HG02840 (cell line): Measurements from ENCODE around the gene CHPF2.
A peak's percentile ranks its signal among the peaks of the same experiment; 100 is the strongest.

Source experiments
- ATAC-seq: cut with Tn5 transposase; IDR thresholded peaks from one replicate; pipeline ENCODE4 v1.9.1; 2021; ENCODE audit warnings: mild to moderate bottlenecking, moderate library complexity, moderate number of reproducible peaks; ENCODE audit not compliant: unreplicated experiment, low FRiP score

CHPF2 gene, protein sequence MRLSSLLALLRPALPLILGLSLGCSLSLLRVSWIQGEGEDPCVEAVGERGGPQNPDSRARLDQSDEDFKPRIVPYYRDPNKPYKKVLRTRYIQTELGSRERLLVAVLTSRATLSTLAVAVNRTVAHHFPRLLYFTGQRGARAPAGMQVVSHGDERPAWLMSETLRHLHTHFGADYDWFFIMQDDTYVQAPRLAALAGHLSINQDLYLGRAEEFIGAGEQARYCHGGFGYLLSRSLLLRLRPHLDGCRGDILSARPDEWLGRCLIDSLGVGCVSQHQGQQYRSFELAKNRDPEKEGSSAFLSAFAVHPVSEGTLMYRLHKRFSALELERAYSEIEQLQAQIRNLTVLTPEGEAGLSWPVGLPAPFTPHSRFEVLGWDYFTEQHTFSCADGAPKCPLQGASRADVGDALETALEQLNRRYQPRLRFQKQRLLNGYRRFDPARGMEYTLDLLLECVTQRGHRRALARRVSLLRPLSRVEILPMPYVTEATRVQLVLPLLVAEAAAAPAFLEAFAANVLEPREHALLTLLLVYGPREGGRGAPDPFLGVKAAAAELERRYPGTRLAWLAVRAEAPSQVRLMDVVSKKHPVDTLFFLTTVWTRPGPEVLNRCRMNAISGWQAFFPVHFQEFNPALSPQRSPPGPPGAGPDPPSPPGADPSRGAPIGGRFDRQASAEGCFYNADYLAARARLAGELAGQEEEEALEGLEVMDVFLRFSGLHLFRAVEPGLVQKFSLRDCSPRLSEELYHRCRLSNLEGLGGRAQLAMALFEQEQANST

DNA sequence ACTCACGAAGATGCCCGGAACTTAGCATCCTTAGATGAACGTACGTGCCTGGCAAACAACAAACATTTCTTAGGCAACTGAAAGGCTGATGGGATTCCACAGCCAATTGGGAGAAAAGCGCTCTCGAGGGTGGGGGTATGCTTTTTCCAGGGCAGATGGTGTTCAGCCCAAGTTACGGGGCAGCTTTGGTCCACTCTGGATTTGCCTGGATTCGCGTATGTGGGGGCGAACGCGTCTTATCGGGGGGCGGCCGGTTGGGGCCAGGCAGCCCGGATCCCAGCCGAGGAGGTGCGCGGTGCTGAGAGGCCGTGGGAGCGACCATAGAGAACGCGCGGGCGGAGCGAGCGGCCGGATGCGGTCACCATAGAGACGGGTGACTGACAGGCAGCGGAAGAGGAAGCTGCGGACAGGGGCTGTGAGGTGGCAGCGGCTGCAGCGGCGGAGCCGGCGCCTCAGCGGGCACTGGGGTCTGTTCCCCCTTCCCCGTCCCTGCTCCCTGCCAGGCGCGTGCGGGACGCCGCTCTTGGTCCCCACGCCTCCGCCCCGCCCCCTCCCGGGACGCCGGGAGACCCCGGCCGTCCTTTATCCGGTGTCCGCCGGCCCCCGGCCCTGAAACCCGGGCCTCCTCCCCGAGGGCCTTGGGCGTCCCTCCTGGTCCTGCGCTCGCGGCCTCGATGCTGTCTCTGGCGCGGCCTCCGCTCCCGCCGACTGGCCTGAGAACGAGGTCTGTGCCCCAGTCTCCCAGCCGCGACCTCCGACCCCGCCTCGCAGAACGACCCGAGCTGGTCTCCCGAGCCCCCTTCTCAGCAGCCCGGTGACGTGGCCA, at the start of gene CHPF2:
TSS of gene CHPF2 (plus strand) at position 393 of the 826 bp plus-strand sequence. CDS start 1,529 bp downstream, outside the sequence.
- peak; percentile 96 for ATAC-seq

DNA sequence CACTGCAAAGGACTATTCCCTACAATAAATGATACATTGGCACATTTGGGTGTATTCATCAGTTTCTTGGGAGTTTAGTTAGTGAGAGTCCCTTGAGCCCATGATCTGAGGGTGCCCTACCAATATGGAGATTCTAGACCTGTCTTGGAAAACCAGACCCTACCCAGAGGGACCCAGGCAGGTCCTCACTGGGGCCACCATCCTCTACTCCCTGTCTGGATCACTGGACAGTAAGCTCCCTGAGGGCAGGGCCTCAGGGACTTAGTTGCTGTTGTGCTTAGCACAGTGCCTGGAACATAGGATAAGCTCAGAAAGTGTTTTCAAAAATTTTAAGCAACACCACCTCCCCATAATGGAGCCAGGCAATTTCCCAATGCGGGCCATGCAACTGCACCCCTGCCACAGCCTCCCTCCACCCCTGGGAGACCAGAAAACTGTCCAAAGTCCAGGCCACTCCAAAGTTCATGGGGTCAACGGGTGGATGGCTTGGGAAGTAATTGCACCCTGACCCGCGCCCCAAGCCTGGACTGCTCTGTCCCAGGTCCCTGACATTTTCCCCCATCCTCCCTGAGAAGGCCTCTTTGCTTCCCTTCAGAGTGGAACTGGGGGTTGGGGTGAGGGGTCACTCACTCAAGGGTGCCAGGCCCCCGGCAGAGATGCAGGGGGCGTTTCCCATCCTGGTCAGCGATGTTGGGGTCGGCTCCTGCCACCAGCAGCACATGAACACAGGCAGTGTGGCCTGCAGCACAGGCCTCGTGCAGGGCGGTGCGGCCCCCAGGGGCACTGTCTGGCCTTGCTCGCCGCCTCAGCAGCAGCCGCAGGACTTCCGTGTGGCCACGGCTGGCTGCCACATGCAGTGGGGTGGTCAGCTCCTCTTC, 46.3 kb upstream of the CHPF2 start:
- ATAC-seq = no peak

DNA sequence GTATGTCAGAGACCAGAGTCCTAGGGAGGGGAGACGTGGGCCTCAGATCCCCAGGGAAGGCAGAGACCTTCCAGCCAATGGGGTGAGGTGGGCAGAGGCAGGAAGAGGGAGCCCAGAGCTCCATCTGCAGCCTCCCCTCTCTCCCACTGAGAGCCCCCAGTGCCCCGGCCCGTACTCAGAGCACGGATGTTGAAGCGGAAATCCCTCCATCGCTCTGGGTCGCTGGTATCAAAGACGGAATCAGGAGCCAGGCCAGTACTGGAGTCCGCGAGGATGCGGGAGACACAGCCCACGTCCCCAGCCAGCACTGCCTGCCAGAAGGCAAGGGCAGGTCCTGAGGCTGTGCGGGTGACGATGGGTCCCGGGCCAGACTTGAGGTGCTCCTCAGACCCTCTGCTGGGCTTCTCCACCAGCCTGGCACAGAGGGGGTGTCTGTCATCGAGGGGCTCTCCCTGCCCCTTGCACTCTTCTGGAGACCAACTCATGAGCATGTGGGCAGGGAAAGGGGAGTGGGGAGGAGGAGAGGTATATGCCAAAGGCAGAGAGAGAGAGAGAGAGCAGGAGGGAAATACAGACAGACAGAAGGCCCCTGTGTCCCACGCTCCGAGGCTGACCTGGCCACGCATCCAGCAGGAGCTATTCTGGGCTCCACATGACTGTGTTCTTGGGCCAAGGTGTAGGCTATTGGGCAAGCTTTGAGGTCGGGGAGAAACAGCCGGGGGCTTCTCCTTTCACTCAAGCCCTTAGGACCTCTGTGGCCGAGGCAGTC, 45.5 kb upstream of the CHPF2 start, which contains the start of gene ASB10:
TSS of gene ASB10 (minus strand) at position 611 of the 769 bp plus-strand sequence. CDS start at position 491, 120 bp downstream.
- no peak for ATAC-seq

DNA sequence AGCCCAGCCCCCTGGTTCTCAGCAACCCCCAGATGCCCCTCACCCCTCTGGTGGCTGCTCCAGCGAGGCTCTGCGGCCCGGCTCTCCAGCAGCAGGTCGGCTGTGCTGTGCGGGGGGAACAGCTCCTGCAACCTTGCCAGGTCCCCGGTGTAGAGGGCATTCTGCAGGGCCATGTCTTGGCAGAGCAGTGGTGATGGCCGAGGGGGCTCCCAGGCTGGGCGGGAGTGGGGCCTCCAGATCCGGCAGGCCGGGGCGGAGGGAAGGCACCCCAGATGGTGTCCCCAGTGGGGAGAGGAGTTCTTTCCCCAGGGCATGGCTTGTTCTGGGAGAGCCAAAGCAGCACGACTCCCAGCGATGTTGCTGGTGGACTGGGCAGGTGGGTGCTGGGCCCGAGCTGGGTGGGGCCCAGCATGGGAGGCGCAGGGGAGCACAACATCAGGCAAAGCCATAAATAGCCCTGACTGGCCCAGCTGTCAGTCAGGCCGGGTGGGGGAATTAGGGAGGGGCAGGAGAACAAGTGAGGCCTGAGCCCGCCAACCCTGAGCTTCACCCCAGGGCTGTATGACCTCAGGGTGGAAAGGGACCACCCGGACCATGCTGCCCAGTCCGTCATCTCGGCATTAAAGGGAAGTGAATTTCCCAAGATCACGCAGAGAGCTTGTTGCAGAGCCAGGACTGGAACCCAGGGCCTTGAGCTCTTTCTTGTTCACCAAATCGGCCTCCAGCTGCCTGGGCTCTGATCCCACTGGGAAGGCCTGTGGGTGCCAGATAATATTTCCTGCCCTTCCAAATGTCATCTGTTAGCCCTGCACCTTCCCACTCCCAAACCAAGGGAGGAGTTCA, 44.7 kb upstream of the CHPF2 start:
- no peak for ATAC-seq

DNA sequence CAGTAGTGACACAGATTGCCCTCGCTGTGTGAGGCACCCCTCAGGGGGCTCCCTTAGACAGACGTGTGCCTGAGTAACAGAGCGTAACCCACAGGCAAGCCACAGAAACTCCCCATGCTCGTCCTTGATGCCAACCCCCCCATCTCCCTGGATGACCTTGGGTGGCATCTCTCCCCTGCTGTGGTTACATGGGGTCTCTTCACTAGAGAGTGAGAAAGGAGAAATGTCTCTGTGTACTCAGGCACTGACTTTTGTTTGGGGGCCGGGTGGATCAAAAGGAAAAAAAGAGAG, 44.1 kb upstream of the CHPF2 start:
- no peak for ATAC-seq

DNA sequence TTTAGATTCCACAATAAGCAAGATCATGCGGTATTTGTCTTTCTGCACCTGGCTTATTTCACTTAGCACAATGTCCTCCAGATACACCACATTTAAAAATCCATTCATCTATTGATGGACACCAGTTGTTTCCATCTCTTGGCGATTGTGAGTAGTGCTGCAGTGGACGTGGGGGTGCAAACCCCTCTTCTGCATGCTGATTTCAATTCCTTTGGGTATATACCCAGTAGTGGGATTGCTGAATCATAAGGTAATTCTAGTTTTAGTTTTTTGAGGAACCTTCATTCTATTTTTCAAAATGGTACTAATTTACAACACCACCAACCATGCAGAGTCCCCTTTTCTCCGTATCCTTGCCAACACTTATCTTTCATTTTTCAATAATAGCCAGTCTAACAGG, 43.2 kb upstream of the CHPF2 start:
- ATAC-seq = no peak

DNA sequence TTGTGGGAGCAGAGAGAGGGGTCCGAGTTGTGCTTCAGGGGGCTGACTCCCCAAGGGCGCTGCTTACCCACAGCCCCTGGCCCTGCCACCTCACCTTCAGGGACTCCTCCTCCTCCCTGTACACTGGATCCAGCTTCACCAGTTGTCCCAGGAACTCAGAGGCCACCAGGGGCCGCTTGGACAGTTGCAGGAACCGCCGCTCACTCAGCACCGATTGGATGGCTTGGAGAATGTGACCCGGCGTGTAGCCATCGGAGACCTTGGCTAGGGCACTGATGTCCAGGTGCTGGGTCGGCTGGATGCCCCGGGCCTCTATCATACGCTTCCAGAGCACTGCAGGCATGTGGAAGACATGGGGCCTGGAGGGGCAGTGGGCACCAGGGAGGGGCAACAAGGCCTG, 40.7 kb upstream of the CHPF2 start:
- no peak for ATAC-seq

DNA sequence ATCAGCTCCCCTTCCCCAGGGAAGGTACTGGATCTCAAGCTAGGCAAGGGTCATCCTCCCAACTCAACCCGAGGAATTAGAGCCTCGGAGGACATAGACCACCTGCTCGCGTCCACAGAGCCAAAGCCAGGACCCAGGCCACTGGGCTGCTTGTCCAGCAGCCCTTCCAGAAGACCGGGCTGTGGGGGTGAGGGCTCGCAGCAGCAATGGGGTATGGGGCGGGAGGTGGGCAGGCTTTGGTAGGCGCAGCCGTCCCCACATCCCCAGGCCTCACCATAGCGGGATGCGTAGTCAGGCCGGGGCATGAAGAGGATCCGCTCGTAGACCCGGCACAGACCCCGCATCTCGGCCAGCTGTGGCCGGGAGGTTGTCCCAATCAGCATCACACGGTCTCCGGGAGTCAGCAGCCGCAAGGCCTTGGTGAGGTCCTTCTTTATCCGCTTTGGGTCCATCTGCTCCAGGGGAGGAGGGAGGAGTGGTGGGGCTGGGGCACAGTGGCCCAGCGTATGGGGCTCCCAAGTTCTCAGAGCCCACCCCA, 40.2 kb upstream of the CHPF2 start:
- ATAC-seq = no peak

DNA sequence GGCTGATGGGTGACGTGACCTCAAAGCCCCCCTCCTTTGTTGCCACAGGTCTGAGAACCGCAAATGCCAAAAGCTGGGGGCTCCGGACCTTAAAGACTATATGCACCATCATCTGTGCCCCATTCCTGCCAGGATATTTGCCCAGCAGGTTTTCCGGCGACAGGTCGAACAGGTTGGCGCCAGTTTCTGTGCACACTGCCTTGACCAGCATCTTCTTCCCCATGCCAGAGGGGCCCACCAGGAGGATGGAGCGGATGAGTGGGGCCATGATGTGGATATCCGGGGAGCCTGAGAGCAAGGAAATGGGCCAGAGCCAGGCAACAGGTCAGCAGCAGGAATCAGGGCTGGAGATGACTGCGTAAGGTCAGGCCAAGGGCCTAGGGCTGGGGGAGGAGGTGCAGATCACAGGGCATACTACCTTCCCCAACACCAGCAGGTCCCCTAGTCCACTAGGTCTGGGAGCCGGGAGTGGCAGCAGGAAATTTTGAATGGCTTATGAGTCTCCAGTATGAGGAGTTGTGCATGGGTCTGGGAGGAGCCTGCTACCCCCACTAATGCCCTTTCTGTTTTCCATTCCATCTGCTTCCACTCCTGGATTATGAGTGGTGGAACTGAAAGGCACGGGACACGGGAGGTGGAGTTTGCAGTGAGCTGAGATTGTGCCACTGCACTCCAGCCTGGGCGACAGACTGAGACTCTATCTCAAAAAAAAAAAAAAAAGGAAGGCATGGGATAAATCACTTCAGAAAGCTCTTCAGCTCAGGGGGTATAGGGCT, 38.9 kb upstream of the CHPF2 start:
- no peak for ATAC-seq

DNA sequence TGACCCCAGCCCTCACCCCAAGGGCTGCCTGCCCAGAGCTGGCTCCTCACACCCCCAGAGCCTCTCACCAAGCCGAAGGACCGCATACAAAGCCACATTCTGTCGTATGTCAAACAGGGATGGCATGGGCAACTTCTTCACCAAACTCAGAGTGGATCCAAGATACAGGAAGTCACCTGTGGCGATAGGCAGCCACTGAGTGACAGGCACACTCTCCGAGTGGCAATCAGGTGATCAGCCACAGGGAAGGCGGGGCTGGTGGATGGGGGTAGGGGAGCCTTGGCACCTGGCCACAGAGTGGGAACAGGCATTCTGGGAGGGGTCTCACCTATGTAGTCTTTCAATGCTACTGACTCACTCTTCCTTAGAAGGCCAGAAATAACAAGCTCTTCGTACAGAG, 38.1 kb upstream of the CHPF2 start:
- ATAC-seq = no peak

DNA sequence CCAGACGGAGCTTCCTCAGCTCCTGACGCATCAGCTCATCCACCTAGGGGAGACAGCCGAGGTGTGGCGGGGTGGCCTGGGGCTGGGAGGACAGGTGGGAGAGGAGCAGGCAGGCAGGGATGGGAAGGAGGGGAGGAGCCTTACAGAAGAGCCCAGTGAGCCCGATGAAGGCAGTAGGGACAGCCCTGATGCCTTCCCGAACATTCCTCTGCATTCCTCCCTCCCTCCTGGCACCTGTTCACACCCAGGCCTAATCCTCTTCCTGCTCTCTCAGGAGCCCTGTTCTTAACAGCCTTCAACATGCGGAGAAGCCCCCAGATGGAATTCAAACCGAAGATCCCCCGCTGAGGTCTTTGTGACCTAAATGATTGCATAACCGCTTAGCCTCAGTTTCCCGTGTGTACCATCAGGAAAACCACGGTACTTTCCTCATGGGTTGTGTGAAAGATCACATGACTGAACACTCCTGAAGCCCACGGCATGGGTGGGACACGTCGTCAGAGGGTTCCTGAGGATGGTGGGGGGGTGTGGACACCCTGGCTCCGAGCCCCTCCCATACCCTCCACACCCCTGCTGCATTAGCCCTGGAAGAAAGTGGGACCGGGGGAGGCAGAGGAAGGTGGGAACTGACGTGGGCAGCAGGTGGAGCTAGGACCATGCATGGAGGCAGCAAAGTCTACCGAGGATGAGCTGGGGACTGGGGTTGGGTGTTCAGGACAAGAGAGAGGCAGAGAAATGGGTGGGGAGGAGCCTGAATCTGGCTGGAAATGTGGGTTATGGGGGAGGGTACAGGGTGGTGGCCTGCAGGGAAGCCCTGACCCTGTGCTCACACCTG, 36.5 kb upstream of the CHPF2 start:
- no peak for ATAC-seq

DNA sequence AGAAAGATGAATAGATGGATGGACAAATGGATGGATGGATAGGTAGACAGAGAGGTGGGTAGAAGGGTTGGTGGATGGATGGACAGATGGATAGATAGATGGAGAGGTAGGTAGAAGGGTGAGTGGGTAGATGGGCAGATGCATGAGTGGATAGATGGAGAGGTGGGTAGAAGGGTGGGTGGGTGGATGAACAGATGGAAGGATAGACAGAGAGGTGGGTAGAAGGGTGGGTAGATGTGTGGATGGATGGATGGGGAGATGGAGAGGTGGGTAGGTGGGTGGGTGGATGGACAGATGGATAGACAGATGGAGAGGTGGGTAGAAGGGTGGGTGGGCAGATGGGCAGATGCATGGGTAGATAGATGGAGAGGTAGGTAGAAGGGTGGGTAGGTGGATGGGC, 34.4 kb upstream of the CHPF2 start:
- no peak for ATAC-seq

DNA sequence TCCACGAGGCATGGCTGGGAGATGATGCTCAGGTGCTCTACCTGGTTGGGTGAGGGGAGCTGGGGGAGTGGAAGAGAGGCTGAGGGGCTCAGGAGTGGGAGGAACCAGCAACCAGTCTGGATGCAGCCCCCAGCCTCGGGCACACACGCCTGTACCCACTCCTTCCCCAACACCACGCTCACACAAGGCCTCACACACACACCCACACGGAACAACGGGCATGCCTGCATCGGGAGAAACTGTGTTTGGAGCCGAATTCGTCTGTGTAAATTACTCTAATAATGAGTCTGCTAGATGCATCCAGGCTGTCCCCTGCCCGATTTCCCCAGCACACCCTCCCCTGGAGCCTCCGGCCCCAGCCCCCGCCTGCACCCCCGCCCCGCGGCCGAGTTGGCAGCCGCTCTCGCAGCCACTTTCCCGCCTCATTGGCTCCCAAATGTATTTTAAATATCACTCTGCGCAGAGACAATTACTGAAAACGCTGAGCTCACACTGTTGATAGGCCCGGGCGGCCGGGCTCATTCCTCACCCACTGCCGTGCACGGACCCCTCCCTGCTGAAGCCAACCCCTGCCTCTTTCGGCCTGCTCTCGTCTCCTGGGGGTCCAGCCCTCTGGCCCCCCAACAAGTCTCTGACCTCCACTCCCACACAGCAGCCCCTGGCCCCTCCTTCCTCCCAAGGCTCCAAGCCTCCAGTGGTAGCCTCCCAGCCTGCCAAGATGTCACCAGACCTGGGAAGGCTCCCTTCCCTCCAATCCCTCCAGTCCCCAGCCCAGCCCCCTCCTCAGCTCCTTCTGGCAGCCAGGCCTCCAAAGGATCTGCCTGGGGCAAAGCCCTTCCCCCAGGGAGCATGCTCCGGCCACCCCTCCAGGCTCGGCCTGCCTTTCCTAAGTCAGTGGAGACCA, 33.1 kb upstream of the CHPF2 start:
- no peak for ATAC-seq

DNA sequence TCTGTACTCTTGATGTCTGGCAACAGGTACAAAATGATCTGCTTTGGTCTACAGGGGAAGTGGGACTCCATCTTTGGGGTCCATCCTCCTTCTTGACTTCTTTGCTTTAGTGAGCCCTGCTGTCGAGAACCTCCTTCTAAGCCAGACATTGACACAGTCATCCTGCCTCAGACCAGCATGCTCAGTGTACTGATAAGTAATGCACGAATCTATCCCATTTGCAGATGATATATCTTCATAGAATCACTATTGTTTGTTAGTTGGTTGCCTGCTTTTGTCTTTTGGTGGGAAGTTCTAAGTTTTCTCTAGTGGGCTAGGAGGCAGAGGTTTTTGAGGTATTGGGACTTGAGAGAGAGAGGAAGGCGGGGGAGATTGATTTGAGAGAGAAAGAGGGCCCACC, 30.9 kb upstream of the CHPF2 start:
- ATAC-seq = no peak

DNA sequence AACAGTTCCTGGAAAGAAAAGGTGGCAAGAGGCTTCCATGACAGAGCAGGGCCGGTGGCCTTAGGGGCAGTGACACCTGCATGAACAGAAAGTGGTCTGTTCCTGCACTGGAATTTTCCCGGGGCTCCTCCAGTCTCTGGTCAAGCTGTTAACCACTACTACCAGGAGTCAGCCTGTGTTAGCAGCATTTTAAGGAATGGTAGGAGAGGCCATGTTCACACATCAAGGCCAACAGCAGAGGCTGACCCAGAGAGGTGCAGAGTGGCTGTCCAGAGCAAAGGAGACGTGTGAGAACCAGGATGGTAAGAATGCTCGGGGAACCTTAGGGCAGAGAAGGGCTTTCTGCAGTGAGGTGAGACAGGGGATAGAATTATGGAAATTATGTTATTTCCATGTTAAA, 30.5 kb upstream of the CHPF2 start:
- no peak for ATAC-seq

DNA sequence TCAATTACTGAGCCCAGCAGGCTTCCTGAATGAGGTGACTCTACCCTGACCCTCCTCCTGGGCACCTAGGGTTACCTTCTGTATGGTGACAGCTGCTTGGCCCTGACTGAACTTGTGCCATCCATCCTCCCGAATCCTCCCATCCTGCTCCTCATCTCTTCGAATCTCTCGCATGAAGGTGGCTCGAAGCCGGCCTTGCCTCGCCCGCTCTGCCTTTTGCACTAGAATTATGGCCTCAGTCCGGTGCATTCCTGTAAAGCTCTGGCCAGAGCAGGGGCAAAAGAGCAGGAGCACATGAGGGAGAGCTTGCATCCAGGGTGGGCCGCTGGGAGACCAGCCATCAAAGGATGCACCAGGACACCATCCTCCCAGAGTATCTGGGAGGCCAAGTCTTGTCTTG, 29.4 kb upstream of the CHPF2 start:
- no peak for ATAC-seq
